ENCODE data around the gene CNOT6L.

- TF ChIP-seq CREB1 (IDR thresholded peaks at IDR 0.05; ENCODE audit: low read depth), result no peak
- TF ChIP-seq MAX (IDR thresholded peaks at IDR 0.05), result no peak
Measured at GRCh38 chr4:77804471-77804870, 14.7 kb downstream of the CNOT6L start.
